HepG2 (cell line): ENCODE data around the gene WIPF2. TPM values are rescaled to one million over a fixed set of nuclear protein-coding genes. Genes with fewer than 3 reads are reported as not detected.
A peak's percentile ranks its signal among the peaks of the same experiment; 100 is the strongest.

Experiments used
- ATAD3A ChIP-seq: sonication (generic); formaldehyde crosslinking; IDR thresholded peaks from 2 replicates; pipeline ENCODE4 v1.4.0; 2020; ENCODE audit warnings: missing genetic modification reagents
- CAMTA2 ChIP-seq: sonication (generic); formaldehyde crosslinking; IDR thresholded peaks from 2 replicates; pipeline ENCODE4 v1.4.0; 2020; ENCODE audit warnings: mild to moderate bottlenecking, missing genetic modification reagents, borderline replicate concordance
- CREB1 ChIP-seq, 2 experiments: fragments of 450-650 bp in 1 of 2; IDR thresholded peaks; 2 replicates each; pipeline ENCODE4 v1.6.1; 2016 to 2017; ENCODE audit warnings: control low read depth in 1 of 2, mild to moderate bottlenecking in 1 of 2, missing compliant biosample characterization in 1 of 2, missing genetic modification characterization in 1 of 2
- GTF2F1 ChIP-seq: fragments of 150-350 bp; IDR thresholded peaks from 2 replicates; pipeline ENCODE4 v1.6.1; 2014; ENCODE audit warnings: low read length
- HDAC6 ChIP-seq: fragments of 200-600 bp; sonication (generic); IDR thresholded peaks from 2 replicates; pipeline ENCODE4 v1.7.0; 2017; ENCODE audit warnings: mild to moderate bottlenecking, antibody characterized with exemption, low read length, low read depth
- HNRNPLL ChIP-seq: fragments of 200-400 bp; formaldehyde crosslinking; IDR thresholded peaks from 2 replicates; pipeline ENCODE4 v1.6.1; 2017; ENCODE audit warnings: mild to moderate bottlenecking, low read depth, low read length; ENCODE audit not compliant: poor library complexity, severe bottlenecking
- HNRNPUL1 ChIP-seq: fragments of 200-400 bp; formaldehyde crosslinking; IDR thresholded peaks from 2 replicates; pipeline ENCODE4 v1.6.1; 2017; ENCODE audit warnings: low read depth, mild to moderate bottlenecking, low read length, moderate library complexity
- JUNB ChIP-seq: sonication (generic); formaldehyde crosslinking; IDR thresholded peaks from 2 replicates; pipeline ENCODE4 v1.8.0; 2022; ENCODE audit warnings: missing genetic modification reagents, mild to moderate bottlenecking, borderline replicate concordance
- NCOA5 ChIP-seq: sonication (generic); formaldehyde crosslinking; IDR thresholded peaks from 2 replicates; pipeline ENCODE4 v1.4.0; 2020; ENCODE audit warnings: missing genetic modification reagents
- NONO ChIP-seq, 2 experiments: fragments of 450-650 bp in 1 of 2; sonication (generic) in 1 of 2; formaldehyde crosslinking in 1 of 2; IDR thresholded peaks in 1 of 2; conservative IDR thresholded peaks in 1 of 2; 2 replicates each; pipeline versions ENCODE4 v1.6.1 to v1.8.0; 2017 to 2022; ENCODE audit warnings: mild to moderate bottlenecking in 1 of 2, missing genetic modification reagents in 1 of 2, moderate library complexity in 1 of 2
- PAWR ChIP-seq: sonication (generic); formaldehyde crosslinking; IDR thresholded peaks from 2 replicates; pipeline ENCODE4 v1.4.0; 2020; ENCODE audit warnings: missing genetic modification reagents, mild to moderate bottlenecking, borderline replicate concordance
- PRMT3 ChIP-seq: sonication (generic); formaldehyde crosslinking; IDR thresholded peaks from 2 replicates; pipeline ENCODE4 v1.8.1; 2022; ENCODE audit warnings: low read depth, mild to moderate bottlenecking, moderate library complexity, missing genetic modification reagents, borderline replicate concordance
- RFXANK ChIP-seq: IDR thresholded peaks from 2 replicates; pipeline ENCODE4 v1.6.1; 2016
- SMARCC2 ChIP-seq: fragments of 450-650 bp; IDR thresholded peaks from 2 replicates; pipeline ENCODE4 v1.6.1; 2017; ENCODE audit warnings: antibody characterized with exemption, mild to moderate bottlenecking
- SRY ChIP-seq: sonication (generic); formaldehyde crosslinking; IDR thresholded peaks from 2 replicates; pipeline ENCODE4 v1.8.0; 2022; ENCODE audit warnings: mild to moderate bottlenecking, missing genetic modification reagents
- ZC3H4 ChIP-seq: sonication (generic); formaldehyde crosslinking; IDR thresholded peaks from 2 replicates; pipeline ENCODE4 v1.4.0; 2020; ENCODE audit warnings: missing genetic modification reagents, borderline replicate concordance
- ZNF274 ChIP-seq: sonication (generic); formaldehyde crosslinking; IDR thresholded peaks from 2 replicates; pipeline ENCODE4 v1.5.1; 2020; ENCODE audit warnings: mild to moderate bottlenecking, missing genetic modification reagents
- ZNF343 ChIP-seq: sonication (generic); formaldehyde crosslinking; IDR thresholded peaks from 2 replicates; pipeline ENCODE4 v1.4.0; 2020; ENCODE audit warnings: mild to moderate bottlenecking, missing genetic modification reagents
- ZNF670 ChIP-seq: sonication (generic); formaldehyde crosslinking; IDR thresholded peaks from 2 replicates; pipeline ENCODE4 v1.8.0; 2022; ENCODE audit warnings: mild to moderate bottlenecking, missing genetic modification reagents, borderline replicate concordance
- polyA plus RNA-seq, 8 experiments: library from polyadenylated mRNA; depleted of rRNA in 3 of 8; stranded (reverse) in 7 of 8; unstranded in 1 of 8; fragments of >200 nt; fragmentation: Illumina TruSeq in 4 of 8; extraction: Trizol in 4 of 8; gene quantifications; 2 replicates each; pipeline versions ENCODE4 v1.2.1 to v1.2.3, GENCODE V29; 2011 to 2016; ENCODE audit warnings: low read depth in 4 of 8, missing spikeins in 1 of 8, mixed read lengths in 1 of 8; ENCODE audit not compliant: insufficient read depth in 1 of 8
- total RNA-seq, 5 experiments: library from RNA; depleted of rRNA; stranded (reverse); fragments of >200 nt; fragmentation: Illumina TruSeq; extraction: Trizol; gene quantifications; 2 replicates each; pipeline ENCODE4 v1.2.3, GENCODE V29; 2016; ENCODE audit warnings: low read depth in 1 of 5
- TF ChIP-seq, protein P1 (sequence below): sonication (generic); formaldehyde crosslinking; IDR thresholded peaks from 2 replicates; pipeline ENCODE4 v1.4.0; 2020; ENCODE audit warnings: mild to moderate bottlenecking, missing genetic modification reagents
- TF ChIP-seq, protein P2 (sequence below): sonication (generic); formaldehyde crosslinking; IDR thresholded peaks from 2 replicates; pipeline ENCODE4 v1.5.0; 2020; ENCODE audit warnings: missing genetic modification reagents, mild to moderate bottlenecking, borderline replicate concordance
- TF ChIP-seq, protein P3 (sequence below): conservative IDR thresholded peaks from 2 replicates; pipeline ENCODE4 v1.6.1; 2018; ENCODE audit warnings: missing genetic modification reagents
- TF ChIP-seq, protein P4 (sequence below): sonication (generic); formaldehyde crosslinking; IDR thresholded peaks from 2 replicates; pipeline ENCODE4 v1.9.0; 2021; ENCODE audit warnings: missing genetic modification reagents, mild to moderate bottlenecking, borderline replicate concordance
- TF ChIP-seq, protein P5 (sequence below): sonication (generic); formaldehyde crosslinking; IDR thresholded peaks from 2 replicates; pipeline ENCODE4 v1.5.1; 2020; ENCODE audit warnings: missing genetic modification reagents, mild to moderate bottlenecking, borderline replicate concordance

The WIPF2 gene
- total and polyA plus RNA-seq, 2 of the 13 experiments (the other 11 are each of a cell fraction or from before 2014, with no cell fraction given) = 7.2 to 10.8 TPM

DNA sequence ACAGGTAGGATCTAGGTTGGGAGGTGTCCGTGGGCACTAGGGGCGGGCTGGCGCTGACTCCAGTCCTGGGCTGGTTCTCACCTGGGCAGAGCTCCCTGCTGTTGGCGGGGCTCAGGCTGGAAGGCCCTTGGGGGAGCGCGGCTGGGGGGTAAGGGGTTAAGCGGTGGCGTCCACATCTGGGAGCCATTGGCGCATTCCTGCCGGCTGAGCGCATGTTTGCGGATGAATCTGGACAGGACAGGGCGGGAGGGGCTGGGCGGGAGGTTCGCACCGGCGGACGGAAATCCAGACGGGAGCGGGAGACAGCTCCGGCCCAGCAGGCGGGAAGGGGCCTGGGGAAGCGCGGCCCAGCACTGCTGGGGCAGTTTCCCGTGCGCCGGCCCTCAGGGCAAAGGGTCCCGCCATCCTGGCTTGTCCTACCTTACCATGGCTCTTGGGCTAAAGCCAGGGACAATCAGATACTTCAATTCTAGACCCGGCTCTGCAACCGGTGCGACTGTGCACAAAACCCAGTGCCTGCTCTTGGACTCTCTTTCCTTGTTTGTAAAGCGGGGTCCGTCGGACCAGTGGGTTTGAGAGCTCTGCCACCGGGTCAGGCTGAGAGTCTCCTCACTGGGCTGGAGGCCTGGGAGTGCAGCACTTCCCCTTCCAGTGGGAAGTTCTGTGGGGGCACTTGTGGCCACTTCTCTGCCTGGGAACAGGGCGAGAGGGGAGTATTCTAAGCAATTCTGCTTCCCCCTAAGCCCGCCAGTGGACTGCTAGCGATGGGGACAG, 97.7 kb downstream of the WIPF2 start (continued):
- TF ChIP-seq SMARCC2 = no peak
- TF ChIP-seq, protein P1, sequence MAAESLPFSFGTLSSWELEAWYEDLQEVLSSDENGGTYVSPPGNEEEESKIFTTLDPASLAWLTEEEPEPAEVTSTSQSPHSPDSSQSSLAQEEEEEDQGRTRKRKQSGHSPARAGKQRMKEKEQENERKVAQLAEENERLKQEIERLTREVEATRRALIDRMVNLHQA (CRISPR knock-in tag) = no peak
- TF ChIP-seq HNRNPUL1 = no peak
- TF ChIP-seq NONO (IDR thresholded peaks at IDR 0.05) = no peak
- 0 out of 2 replicates have a peak, but pooled peaks have one; percentile 49 for TF ChIP-seq NONO (CRISPR knock-in tag; conservative IDR thresholded peaks at IDR 0.05)
- TF ChIP-seq NCOA5 (CRISPR knock-in tag) = no peak
- TF ChIP-seq CREB1 (IDR thresholded peaks at IDR 0.05) = no peak
- TF ChIP-seq CREB1 (CRISPR knock-in tag; IDR thresholded peaks at IDR 0.05) = no peak
- TF ChIP-seq ZNF274 (CRISPR knock-in tag) = no peak
- TF ChIP-seq, protein P2, sequence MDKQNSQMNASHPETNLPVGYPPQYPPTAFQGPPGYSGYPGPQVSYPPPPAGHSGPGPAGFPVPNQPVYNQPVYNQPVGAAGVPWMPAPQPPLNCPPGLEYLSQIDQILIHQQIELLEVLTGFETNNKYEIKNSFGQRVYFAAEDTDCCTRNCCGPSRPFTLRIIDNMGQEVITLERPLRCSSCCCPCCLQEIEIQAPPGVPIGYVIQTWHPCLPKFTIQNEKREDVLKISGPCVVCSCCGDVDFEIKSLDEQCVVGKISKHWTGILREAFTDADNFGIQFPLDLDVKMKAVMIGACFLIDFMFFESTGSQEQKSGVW (CRISPR knock-in tag) = no peak
- peak; percentile 75; the same call in 1 of the 2 replicates for TF ChIP-seq SRY (CRISPR knock-in tag)
- TF ChIP-seq, protein P3, sequence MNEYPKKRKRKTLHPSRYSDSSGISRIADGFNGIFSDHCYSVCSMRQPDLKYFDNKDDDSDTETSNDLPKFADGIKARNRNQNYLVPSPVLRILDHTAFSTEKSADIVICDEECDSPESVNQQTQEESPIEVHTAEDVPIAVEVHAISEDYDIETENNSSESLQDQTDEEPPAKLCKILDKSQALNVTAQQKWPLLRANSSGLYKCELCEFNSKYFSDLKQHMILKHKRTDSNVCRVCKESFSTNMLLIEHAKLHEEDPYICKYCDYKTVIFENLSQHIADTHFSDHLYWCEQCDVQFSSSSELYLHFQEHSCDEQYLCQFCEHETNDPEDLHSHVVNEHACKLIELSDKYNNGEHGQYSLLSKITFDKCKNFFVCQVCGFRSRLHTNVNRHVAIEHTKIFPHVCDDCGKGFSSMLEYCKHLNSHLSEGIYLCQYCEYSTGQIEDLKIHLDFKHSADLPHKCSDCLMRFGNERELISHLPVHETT (CRISPR knock-in tag) = 0 out of 2 replicates have a peak, but pooled peaks have one; percentile 16
- no peak for TF ChIP-seq ATAD3A
- TF ChIP-seq HNRNPLL = peak; percentile 87
- TF ChIP-seq ZNF670 = no peak; the same call in 1 of the 2 replicates
- no peak for TF ChIP-seq PRMT3 (CRISPR knock-in tag)
- no peak for TF ChIP-seq ZNF343 (CRISPR knock-in tag)
- TF ChIP-seq HDAC6 = no peak
- no peak; the same call in 1 of the 2 replicates for TF ChIP-seq JUNB (CRISPR knock-in tag)
- 0 out of 2 replicates have a peak, but pooled peaks have one; percentile 36 for TF ChIP-seq RFXANK (CRISPR knock-in tag)
- TF ChIP-seq, protein P4, sequence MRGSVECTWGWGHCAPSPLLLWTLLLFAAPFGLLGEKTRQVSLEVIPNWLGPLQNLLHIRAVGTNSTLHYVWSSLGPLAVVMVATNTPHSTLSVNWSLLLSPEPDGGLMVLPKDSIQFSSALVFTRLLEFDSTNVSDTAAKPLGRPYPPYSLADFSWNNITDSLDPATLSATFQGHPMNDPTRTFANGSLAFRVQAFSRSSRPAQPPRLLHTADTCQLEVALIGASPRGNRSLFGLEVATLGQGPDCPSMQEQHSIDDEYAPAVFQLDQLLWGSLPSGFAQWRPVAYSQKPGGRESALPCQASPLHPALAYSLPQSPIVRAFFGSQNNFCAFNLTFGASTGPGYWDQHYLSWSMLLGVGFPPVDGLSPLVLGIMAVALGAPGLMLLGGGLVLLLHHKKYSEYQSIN (CRISPR knock-in tag) = no peak
- TF ChIP-seq, protein P5, sequence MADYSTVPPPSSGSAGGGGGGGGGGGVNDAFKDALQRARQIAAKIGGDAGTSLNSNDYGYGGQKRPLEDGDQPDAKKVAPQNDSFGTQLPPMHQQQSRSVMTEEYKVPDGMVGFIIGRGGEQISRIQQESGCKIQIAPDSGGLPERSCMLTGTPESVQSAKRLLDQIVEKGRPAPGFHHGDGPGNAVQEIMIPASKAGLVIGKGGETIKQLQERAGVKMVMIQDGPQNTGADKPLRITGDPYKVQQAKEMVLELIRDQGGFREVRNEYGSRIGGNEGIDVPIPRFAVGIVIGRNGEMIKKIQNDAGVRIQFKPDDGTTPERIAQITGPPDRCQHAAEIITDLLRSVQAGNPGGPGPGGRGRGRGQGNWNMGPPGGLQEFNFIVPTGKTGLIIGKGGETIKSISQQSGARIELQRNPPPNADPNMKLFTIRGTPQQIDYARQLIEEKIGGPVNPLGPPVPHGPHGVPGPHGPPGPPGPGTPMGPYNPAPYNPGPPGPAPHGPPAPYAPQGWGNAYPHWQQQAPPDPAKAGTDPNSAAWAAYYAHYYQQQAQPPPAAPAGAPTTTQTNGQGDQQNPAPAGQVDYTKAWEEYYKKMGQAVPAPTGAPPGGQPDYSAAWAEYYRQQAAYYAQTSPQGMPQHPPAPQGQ (CRISPR knock-in tag) = no peak
- no peak for TF ChIP-seq CAMTA2 (CRISPR knock-in tag)
- no peak for TF ChIP-seq PAWR (CRISPR knock-in tag)
- TF ChIP-seq ZC3H4 (CRISPR knock-in tag) = no peak
- TF ChIP-seq GTF2F1 = no peak
